Spinal cord (tissue), 10 donors: ENCODE results near the gene KLK8. TPM values are rescaled to one million over a fixed set of nuclear protein-coding genes. Genes with fewer than 3 reads are reported as not detected.
"Not testable (repeated sequence)": the region's sequence is repeated elsewhere in the genome, so short reads cannot be mapped to it uniquely, and the experiment has no call there.

Source experiments
- DNase-seq, 6 donors: peaks; one replicate each; pipeline versions ENCODE4 v3.0.0 to v3.0.0-alpha.2; 2013 to 2015; ENCODE audit warnings: low spot score in 6 of 6, low read depth in 4 of 6
- H3K27ac ChIP-seq: one replicate; pipeline ENCODE4 v1.5.1; 2013; ENCODE audit warnings: low read depth, low read length, control low read depth
- H3K27me3 ChIP-seq: one replicate; pipeline ENCODE4 v1.6.1; 2013; ENCODE audit warnings: low read length; ENCODE audit not compliant: control insufficient read depth, insufficient read depth
- H3K36me3 ChIP-seq: one replicate; pipeline ENCODE4 v1.6.1; 2013; ENCODE audit warnings: low read length; ENCODE audit not compliant: control insufficient read depth, insufficient read depth
- H3K4me1 ChIP-seq: one replicate; pipeline ENCODE4 v1.6.1; 2013; ENCODE audit warnings: low read length; ENCODE audit not compliant: control insufficient read depth, insufficient read depth
- H3K4me3 ChIP-seq: one replicate; pipeline ENCODE4 v1.5.1; 2013; ENCODE audit warnings: low read depth, low read length, control low read depth
- H3K9me3 ChIP-seq: one replicate; pipeline ENCODE4 v1.6.1; 2013; ENCODE audit warnings: low read length; ENCODE audit not compliant: control insufficient read depth, insufficient read depth
- WGBS: methylation state at CpG from one replicate; pipeline ENCODE4 v1.1.5; 2013; ENCODE audit warnings: missing lambda C conversion rate; ENCODE audit not compliant: insufficient coverage; 5-methylcytosine and 5-hydroxymethylcytosine counted together
- polyA plus RNA-seq, 2 donors: library from polyadenylated mRNA; unstranded; fragments of 120-200 nt; gene quantifications; one replicate each; pipeline ENCODE4 v1.2.1, GENCODE V29; 2013; ENCODE audit not compliant: insufficient read length in 2 of 2
- total RNA-seq, 2 donors: library from RNA; depleted of rRNA in 1 of 2; stranded (reverse); fragments of 120-200 nt in 1 of 2; fragments of >200 nt in 1 of 2; gene quantifications; one replicate each; pipeline versions ENCODE4 v1.2.3 to v1.2.4, GENCODE V29; 2013 to 2014
- donor health status: healthy.

KLK8 gene
- total and polyA plus RNA-seq, 4 donors, result 0.71 to 1.4 TPM; not detected in 2

- 85% methylated on average over 4 of the region's 5 CpGs for whole genome bisulfite sequencing
- no peaks in the 10 kb centered on the region for H3K36me3 ChIP-seq
- H3K9me3 ChIP-seq, result no peaks in the 10 kb centered on the region
- DNase-seq, result no peak
- H3K27ac ChIP-seq, result no peak overlapping the region
- no peak overlapping the region for H3K4me3 ChIP-seq
- H3K4me1 ChIP-seq, result peaks cover under 1% of the 10 kb centered on the region
- peaks cover 11% of the 10 kb centered on the region for H3K27me3 ChIP-seq
Measured at GRCh38 chr19:50978772-50979390, 22.5 kb downstream of the KLK8 start.

- H3K4me1 ChIP-seq, result no peaks in the 10 kb centered on the region
- H3K27ac ChIP-seq, result no peak overlapping the region
- no peaks in the 10 kb centered on the region for H3K36me3 ChIP-seq
- 85% methylated on average over 3 of the region's 4 CpGs for WGBS
- no peak for DNase-seq
- no peak overlapping the region for H3K4me3 ChIP-seq
- H3K27me3 ChIP-seq, result peaks cover 5% of the 10 kb centered on the region
- no peaks in the 10 kb centered on the region for H3K9me3 ChIP-seq
Measured at GRCh38 chr19:50977626-50978025, 23.8 kb downstream of the KLK8 start.

GRCh38 chr19:50975766-50976165, 25.6 kb downstream of the KLK8 start:
- Histone ChIP-seq H3K36me3 (no peaks in the 10 kb centered on the region), H3K4me3 (no peak overlapping the region), H3K9me3 (no peaks in the 10 kb centered on the region), H3K27ac (no peak overlapping the region), H3K4me1 (no peaks in the 10 kb centered on the region), H3K27me3 (peaks cover 5% of the 10 kb centered on the region)
- no peak for DNase-seq
- 56% methylated on average over 5 of the region's 8 CpGs for WGBS

DNA sequence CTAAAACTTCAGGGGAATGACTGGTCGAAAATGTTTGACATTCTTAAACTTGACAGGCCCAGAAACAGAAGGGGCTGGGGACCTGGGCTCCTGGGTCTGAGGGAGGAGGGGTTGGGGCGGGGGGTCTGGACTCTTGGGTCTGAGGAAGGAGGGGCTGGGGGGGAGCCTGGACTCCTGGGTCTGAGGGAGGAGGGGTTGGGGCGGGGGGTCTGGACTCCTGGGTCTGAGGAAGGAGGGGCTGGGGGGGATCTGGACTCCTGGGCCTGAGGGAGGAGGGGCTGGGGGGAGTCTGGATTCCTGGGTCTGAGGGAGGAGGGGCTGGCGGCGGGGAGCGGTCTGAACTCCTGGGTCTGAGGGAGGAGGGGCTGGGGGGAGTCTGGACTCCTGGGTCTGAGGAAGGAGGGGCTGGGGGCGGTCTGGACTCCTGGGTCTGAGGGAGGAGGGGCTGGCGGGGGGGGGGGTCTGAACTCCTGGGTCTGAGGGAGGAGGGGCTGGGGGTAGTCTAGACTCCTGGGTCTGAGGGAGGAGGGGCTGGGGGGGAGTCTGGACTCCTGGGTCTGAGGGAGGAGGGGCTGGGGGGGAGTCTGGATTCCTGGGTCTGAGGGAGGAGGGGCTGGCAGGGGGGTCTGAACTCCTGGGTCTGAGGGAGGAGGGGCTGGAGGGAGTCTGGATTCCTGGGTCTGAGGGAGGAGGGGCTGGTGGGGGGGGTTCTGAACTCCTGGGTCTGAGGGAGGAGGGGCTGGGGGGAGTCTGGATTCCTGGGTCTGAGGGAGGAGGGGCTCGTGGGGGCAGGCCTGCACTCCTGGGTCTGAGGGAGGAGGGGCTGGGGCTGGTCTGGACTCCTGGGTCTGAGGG, 26.5 kb downstream of the KLK8 start:
- Histone ChIP-seq H3K27me3 (peaks cover 5% of the 10 kb centered on the region), H3K27ac (no peak overlapping the region), H3K36me3 (no peaks in the 10 kb centered on the region), H3K4me3 (no peak overlapping the region), H3K4me1 (no peaks in the 10 kb centered on the region), H3K9me3 (no peaks in the 10 kb centered on the region)
- WGBS, result 38% methylated on average over 5 of the region's 9 CpGs
- no peak for DNase-seq

DNA sequence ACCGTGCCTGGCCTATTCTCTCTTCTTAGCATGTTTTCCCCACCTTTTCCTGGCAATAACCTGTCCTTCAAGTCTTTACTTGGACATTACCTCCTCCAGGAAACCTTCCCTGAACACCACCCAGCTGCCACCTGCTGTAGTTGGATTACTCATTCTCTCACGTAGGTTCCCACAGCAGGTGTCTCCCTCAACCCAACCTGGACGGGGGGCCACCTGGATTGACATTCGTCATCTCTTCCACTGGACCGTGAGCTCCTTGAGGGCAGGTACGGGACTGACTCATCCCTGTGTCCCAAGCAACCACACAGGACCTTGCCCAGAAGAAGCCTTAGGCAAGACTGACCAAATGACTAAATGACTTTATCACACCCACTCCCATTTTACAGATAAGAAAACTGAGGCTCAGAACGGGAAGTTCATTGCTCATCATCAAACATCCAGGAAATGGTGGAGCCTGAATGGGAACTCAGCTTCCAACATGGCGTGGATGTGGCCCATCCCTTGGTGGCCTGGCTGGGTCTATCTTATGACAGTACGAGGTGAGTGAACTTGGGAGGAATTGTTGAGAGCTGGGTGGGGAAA, 28.5 kb downstream of the KLK8 start:
- DNase-seq, result no peak
- peaks cover 5% of the 10 kb centered on the region for H3K27me3 ChIP-seq
- no peaks in the 10 kb centered on the region for H3K36me3 ChIP-seq
- no peak overlapping the region for H3K27ac ChIP-seq
- H3K4me3 ChIP-seq, result no peak overlapping the region
- no peaks in the 10 kb centered on the region for H3K9me3 ChIP-seq
- WGBS, result 89% methylated on average over 7 of the region's 9 CpGs
- H3K4me1 ChIP-seq, result peaks cover 14% of the 10 kb centered on the region

DNA sequence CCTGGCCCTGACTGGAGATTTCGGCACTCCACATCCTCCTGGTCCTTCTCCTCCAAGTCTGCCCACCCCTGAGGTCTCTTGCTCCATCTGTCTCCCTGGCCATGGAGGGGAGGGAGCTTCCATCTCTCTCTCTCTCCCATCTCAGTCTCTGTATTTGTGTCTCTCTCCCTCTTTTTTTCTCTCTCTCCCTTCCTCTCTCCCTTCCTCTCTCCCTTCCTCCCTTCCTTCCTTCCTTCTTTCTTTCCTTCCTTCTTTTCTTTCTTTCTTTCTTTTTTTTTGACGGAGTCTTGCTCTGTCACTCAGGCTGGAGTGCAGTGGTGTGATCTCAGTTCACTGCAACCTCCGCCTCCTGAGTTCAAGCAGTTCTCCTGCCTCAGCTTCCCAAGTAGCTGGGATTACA, 31.6 kb downstream of the KLK8 start:
- H3K27me3 ChIP-seq, H3K36me3 ChIP-seq, H3K27ac ChIP-seq, H3K4me3 ChIP-seq, DNase-seq, H3K9me3 ChIP-seq: not testable (repeated sequence)
- WGBS, result 84% methylated on average over 2 of the region's 3 CpGs
- H3K4me1 ChIP-seq, result peaks cover 14% of the 10 kb centered on the region

DNA sequence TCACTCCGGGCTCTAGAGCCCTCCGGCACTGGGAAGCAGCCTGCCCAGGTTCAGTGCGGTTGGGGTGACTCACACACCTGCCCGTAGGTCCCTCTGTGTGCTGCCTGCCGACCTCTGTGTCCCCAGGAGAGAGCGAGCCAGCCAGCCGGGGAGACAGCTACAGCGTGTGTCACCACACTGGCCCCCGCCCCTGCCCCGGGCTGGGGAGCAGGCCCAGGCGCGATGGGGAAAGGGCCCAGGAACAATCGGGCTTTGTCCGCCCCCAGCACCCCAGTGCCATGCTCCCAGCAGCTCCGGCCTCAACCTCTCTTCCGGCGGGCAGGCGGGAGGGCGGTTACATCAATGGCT, 32.0 kb downstream of the KLK8 start, which contains the start of gene KLK6:
Gene KLK6 (minus strand): TSS at position 179 of the 348 bp plus-strand sequence. CDS start 1,487 bp downstream, outside the sequence.
- Histone ChIP-seq H3K36me3 (no peaks in the 10 kb centered on the region), H3K4me1 (peaks cover 14% of the 10 kb centered on the region), H3K9me3 (no peaks in the 10 kb centered on the region), H3K27ac (no peak within 1 kb of the TSS), H3K27me3 (peaks cover 2% of the 10 kb centered on the region), H3K4me3 (no peak within 1 kb of the TSS)
- peak in 1 of 6 donors; percentile 25 for DNase-seq
- 67% methylated on average over 19 of the region's 19 CpGs for WGBS

DNA sequence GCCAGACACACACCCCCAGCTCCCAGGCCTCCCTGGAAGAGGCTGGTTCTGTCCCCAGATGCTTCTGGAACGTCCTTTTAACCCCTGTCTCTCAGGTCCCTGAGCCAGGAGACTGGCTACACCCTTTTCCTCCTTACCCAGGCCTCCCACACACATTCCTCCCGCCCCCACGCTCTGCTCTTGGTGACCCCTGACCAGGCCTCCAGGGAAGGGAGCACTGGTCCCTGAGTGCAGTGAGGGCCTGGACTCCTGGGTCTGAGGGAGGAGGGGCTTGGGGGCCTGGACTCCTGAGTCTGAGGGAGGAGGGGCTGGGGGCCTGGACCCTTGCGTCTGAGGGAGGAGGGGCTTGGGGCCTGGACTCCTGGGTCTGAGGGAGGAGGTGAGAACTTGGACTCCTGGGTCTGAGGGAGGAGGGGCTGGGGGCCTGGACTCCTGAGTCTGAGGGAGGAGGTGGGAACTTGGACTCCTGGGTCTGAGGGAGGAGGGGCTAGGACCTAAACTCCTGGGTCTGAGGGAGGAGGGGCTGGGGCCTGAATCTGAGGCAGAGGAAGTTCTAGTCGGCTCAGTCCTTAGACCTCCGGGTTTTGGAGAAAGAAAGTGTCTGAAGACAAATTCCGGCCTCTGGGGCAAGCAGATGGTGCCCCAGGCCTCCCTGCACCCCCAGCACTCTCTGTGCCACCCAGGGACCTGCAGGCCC, 32.5 kb downstream of the KLK8 start:
- Histone ChIP-seq H3K4me1 (peaks cover 14% of the 10 kb centered on the region), H3K27ac (no peak overlapping the region), H3K4me3 (no peak overlapping the region), H3K27me3 (peaks cover 2% of the 10 kb centered on the region), H3K36me3 (no peaks in the 10 kb centered on the region), H3K9me3 (no peaks in the 10 kb centered on the region)
- DNase-seq, result no peak
- 56% methylated on average over 5 of the region's 7 CpGs for WGBS

GRCh38 chr19:50967929-50968715, 33.3 kb downstream of the KLK8 start:
- 38% methylated on average over 15 of the region's 20 CpGs for WGBS
- Histone ChIP-seq H3K27me3 (peaks cover 2% of the 10 kb centered on the region), H3K9me3 (no peaks in the 10 kb centered on the region), H3K4me1 (peaks cover 14% of the 10 kb centered on the region), H3K27ac (no peak overlapping the region), H3K4me3 (no peak overlapping the region), H3K36me3 (no peaks in the 10 kb centered on the region)
- no peak for DNase-seq
